H1 (cell line): ENCODE results near the gene ANKH. TPM values are rescaled to one million over a fixed set of nuclear protein-coding genes. Genes with fewer than 3 reads are reported as not detected.

Experiments used
- CTCF ChIA-PET: fragments of 300-600 bp; sonication (Branson Sonifier 250); formaldehyde crosslinking; loops from one replicate; lab custom pipeline; 2021; ENCODE audit not compliant: partially characterized antibody; lab: Charles Lee
- POLR2A ChIA-PET: fragments of 300-600 bp; sonication (Branson Sonifier 250); formaldehyde crosslinking; loops from one replicate; lab custom pipeline; 2021; ENCODE audit warnings: inconsistent platforms; ENCODE audit not compliant: partially characterized antibody; lab: Charles Lee
- DNase-seq, 2 experiments: peaks; one replicate each; pipeline versions ENCODE4 v3.0.0 to v3.0.0-alpha.2; 2010 to 2022; ENCODE audit warnings: low spot score in 2 of 2, low read depth in 1 of 2, mixed read lengths in 1 of 2
- FAIRE-seq: peaks from 2 replicates; lab custom pipeline; 2011; peaks lifted over from hg19 to GRCh38; lab: Jason Lieb, UNC
- H2AFZ ChIP-seq: 2 replicates; pipeline ENCODE4 v1.8.1; 2012; ENCODE audit warnings: low read length, inconsistent platforms
- H2AK5ac ChIP-seq: 2 replicates; pipeline ENCODE4 v1.6.1; 2013; ENCODE audit warnings: low read depth, low read length
- H2BK120ac ChIP-seq: replicated peaks from 2 replicates; pipeline ENCODE3; 2013; ENCODE audit warnings: low read depth, low read length, inconsistent platforms
- H2BK12ac ChIP-seq: 2 replicates; pipeline ENCODE4 v1.6.1; 2013; ENCODE audit warnings: low read depth, low read length
- H2BK15ac ChIP-seq: 2 replicates; pipeline ENCODE4 v1.6.1; 2013; ENCODE audit warnings: low read length
- H2BK20ac ChIP-seq: 2 replicates; pipeline ENCODE4 v1.6.1; 2013; ENCODE audit warnings: low read length
- H2BK5ac ChIP-seq: 2 replicates; pipeline ENCODE4 v1.6.1; 2013; ENCODE audit warnings: low read depth, low read length
- H3K14ac ChIP-seq: 2 replicates; pipeline ENCODE4 v1.6.1; 2013; ENCODE audit warnings: inconsistent platforms; ENCODE audit not compliant: insufficient read length
- H3K18ac ChIP-seq: 2 replicates; pipeline ENCODE4 v1.6.1; 2013; ENCODE audit warnings: low read length; ENCODE audit errors: extremely low read depth
- H3K23ac ChIP-seq: 2 replicates; pipeline ENCODE4 v1.6.1; 2013; ENCODE audit warnings: inconsistent platforms; ENCODE audit not compliant: insufficient read length
- H3K23me2 ChIP-seq: 2 replicates; pipeline ENCODE4 v1.6.1; 2013; ENCODE audit warnings: low read depth, low read length
- H3K27ac ChIP-seq: 2 replicates; pipeline ENCODE4 v1.6.1; 2011; ENCODE audit warnings: low read depth, low read length, inconsistent platforms
- H3K27me3 ChIP-seq, 4 experiments: replicated peaks in 1 of 4; 1 replicate in 1 of 4; 2 replicates in 3 of 4; pipeline versions ENCODE4 v1.6.1 to v1.8.1; 2011 to 2013; ENCODE audit warnings: low read length in 3 of 4, mild to moderate bottlenecking in 3 of 4, inconsistent platforms in 2 of 4, mixed read lengths in 2 of 4, moderate library complexity in 1 of 4; ENCODE audit not compliant: control insufficient read depth in 3 of 4, insufficient read depth in 3 of 4; ENCODE audit errors: extremely low read depth in 1 of 4
- H3K36me3 ChIP-seq, 4 experiments: 2 replicates each; pipeline versions ENCODE4 v1.6.1 to v1.8.1; 2011 to 2013; ENCODE audit warnings: mild to moderate bottlenecking in 4 of 4, low read length in 3 of 4, moderate library complexity in 2 of 4, control low read depth in 1 of 4, inconsistent platforms in 1 of 4; ENCODE audit not compliant: insufficient read depth in 4 of 4, control insufficient read depth in 2 of 4
- H3K4ac ChIP-seq: replicated peaks from 2 replicates; pipeline ENCODE3; 2013; ENCODE audit warnings: low read length, low read depth, mixed read lengths, inconsistent platforms; ENCODE audit not compliant: insufficient read length
- H3K4me1 ChIP-seq, 4 experiments: replicated peaks in 1 of 4; 1 replicate in 1 of 4; 2 replicates in 3 of 4; pipeline versions ENCODE4 v1.6.1 to v1.8.1; 2011 to 2013; ENCODE audit warnings: low read length in 3 of 4, inconsistent platforms in 2 of 4, mixed read lengths in 1 of 4; ENCODE audit not compliant: insufficient read depth in 4 of 4, control insufficient read depth in 3 of 4
- H3K4me2 ChIP-seq, 2 experiments: 2 replicates each; pipeline versions ENCODE4 v1.6.1 to v1.8.1; 2011 to 2013; ENCODE audit warnings: low read depth in 2 of 2, low read length in 2 of 2, control low read depth in 1 of 2, inconsistent platforms in 1 of 2, mild to moderate bottlenecking in 1 of 2; ENCODE audit not compliant: insufficient read depth in 1 of 2
- H3K4me3 ChIP-seq, 4 experiments: fragments of 200-600, 300-600 bp in 1 of 4; sonication (generic), shearing (Covaris generic), sonication (Bioruptor Twin) in 1 of 4; 2 replicates each; pipeline versions ENCODE4 v1.5.1 to v1.8.1; 2011 to 2016; ENCODE audit warnings: low read length in 4 of 4, low read depth in 3 of 4, control low read depth in 2 of 4, inconsistent platforms in 2 of 4, mild to moderate bottlenecking in 2 of 4, mixed read lengths in 1 of 4, moderate library complexity in 1 of 4; ENCODE audit not compliant: insufficient read depth in 2 of 4; ENCODE audit errors: extremely low read depth in 1 of 4
- H3K56ac ChIP-seq: replicated peaks from 2 replicates; pipeline ENCODE3; 2013; ENCODE audit warnings: low read depth, mild to moderate bottlenecking, mixed read lengths, low read length, inconsistent platforms; ENCODE audit not compliant: insufficient read length
- H3K79me1 ChIP-seq: 2 replicates; pipeline ENCODE4 v1.6.1; 2013; ENCODE audit warnings: low read depth, low read length, control low read depth
- H3K79me2 ChIP-seq, 2 experiments: 2 replicates each; pipeline versions ENCODE4 v1.6.1 to v1.8.1; 2012 to 2013; ENCODE audit warnings: low read length in 2 of 2, mild to moderate bottlenecking in 2 of 2, inconsistent platforms in 1 of 2; ENCODE audit not compliant: insufficient read depth in 2 of 2, control insufficient read depth in 1 of 2
- H3K9ac ChIP-seq, 4 experiments: replicated peaks in 1 of 4; 1 replicate in 1 of 4; 2 replicates in 3 of 4; pipeline versions ENCODE4 v1.6.1 to v1.8.1; 2011 to 2013; ENCODE audit warnings: low read depth in 3 of 4, low read length in 3 of 4, control low read depth in 2 of 4, mild to moderate bottlenecking in 2 of 4, moderate library complexity in 2 of 4, inconsistent platforms in 1 of 4; ENCODE audit errors: extremely low read depth in 1 of 4
- H3K9me3 ChIP-seq, 2 experiments: 2 replicates each; pipeline versions ENCODE4 v1.6.1 to v1.8.1; 2012 to 2013; ENCODE audit warnings: mild to moderate bottlenecking in 2 of 2, moderate library complexity in 2 of 2, control low read depth in 1 of 2, inconsistent platforms in 1 of 2, low read depth in 1 of 2, low read length in 1 of 2, mixed read lengths in 1 of 2; ENCODE audit not compliant: insufficient read depth in 2 of 2
- H4K20me1 ChIP-seq, 2 experiments: replicated peaks in 1 of 2; 2 replicates each; pipeline versions ENCODE3 to v1.8.1; 2011 to 2013; ENCODE audit warnings: inconsistent platforms in 2 of 2, low read length in 2 of 2, mild to moderate bottlenecking in 1 of 2; ENCODE audit not compliant: insufficient read depth in 2 of 2, control insufficient read depth in 1 of 2
- H4K5ac ChIP-seq: 2 replicates; pipeline ENCODE4 v1.6.1; 2013; ENCODE audit warnings: low read length, low read depth, mixed read lengths, inconsistent platforms; ENCODE audit not compliant: insufficient read length
- H4K8ac ChIP-seq: 2 replicates; pipeline ENCODE4 v1.8.0; 2013; ENCODE audit warnings: mild to moderate bottlenecking, moderate library complexity, low read length, inconsistent platforms; ENCODE audit not compliant: insufficient read depth; ENCODE audit errors: extremely low read depth
- H4K91ac ChIP-seq: replicated peaks from 2 replicates; pipeline ENCODE3; 2013; ENCODE audit warnings: low read length, mixed read lengths, inconsistent platforms; ENCODE audit not compliant: insufficient read length
- BCL11A ChIP-seq, 2 experiments: IDR thresholded peaks; one replicate each; pipeline ENCODE4 v1.6.1; 2011; ENCODE audit warnings: low read depth in 2 of 2, low read length in 2 of 2, mild to moderate bottlenecking in 2 of 2
- BRCA1 ChIP-seq: IDR thresholded peaks from 2 replicates; pipeline ENCODE4 v1.6.1; 2012; ENCODE audit warnings: low read depth, low read length, improper control_type of control experiment
- CEBPB ChIP-seq: IDR thresholded peaks from 2 replicates; pipeline ENCODE4 v1.6.1; 2012; ENCODE audit warnings: low read depth, low read length
- CREB1 ChIP-seq: IDR thresholded peaks from 2 replicates; pipeline ENCODE4 v1.6.1; 2012; ENCODE audit warnings: inconsistent platforms
- EGR1 ChIP-seq: IDR thresholded peaks from 2 replicates; pipeline ENCODE4 v1.6.1; 2011; ENCODE audit warnings: low read depth, low read length, borderline replicate concordance
- GABPA ChIP-seq: IDR thresholded peaks from 2 replicates; pipeline ENCODE4 v1.6.1; 2011; ENCODE audit warnings: mild to moderate bottlenecking, low read length, moderate library complexity, borderline replicate concordance; ENCODE audit not compliant: insufficient read depth
- HDAC2 ChIP-seq, 2 experiments: fragments of 300-600 bp in 1 of 2; sonication (generic) in 1 of 2; IDR thresholded peaks; 2 replicates each; pipeline ENCODE4 v1.6.1; 2011 to 2012; ENCODE audit warnings: low read depth in 2 of 2, low read length in 2 of 2, mild to moderate bottlenecking in 2 of 2, moderate library complexity in 2 of 2, borderline replicate concordance in 1 of 2, inconsistent platforms in 1 of 2
- JUN ChIP-seq: IDR thresholded peaks from 2 replicates; pipeline ENCODE4 v1.6.1; 2011; ENCODE audit warnings: low read depth, mild to moderate bottlenecking, improper control_type of control experiment, low read length
- SIN3A ChIP-seq, 2 experiments: IDR thresholded peaks in 1 of 2; conservative IDR thresholded peaks in 1 of 2; 2 replicates each; pipeline ENCODE4 v1.6.1; 2011 to 2012; ENCODE audit warnings: low read length in 2 of 2, improper control_type of control experiment in 1 of 2, low read depth in 1 of 2, mild to moderate bottlenecking in 1 of 2
- SP1 ChIP-seq: IDR thresholded peaks from 2 replicates; pipeline ENCODE4 v1.6.1; 2011; ENCODE audit warnings: low read depth, low read length
- WGBS, 2 experiments: shearing (Covaris generic) in 1 of 2; methylation state at CpG; one replicate each; pipeline versions ENCODE4 v1.1.6 to v1.1.7; 2013 to 2015; ENCODE audit warnings: low lambda C conversion rate in 2 of 2, mixed read lengths in 2 of 2, inconsistent platforms in 1 of 2, low coverage in 1 of 2, missing lambda C conversion rate in 1 of 2; ENCODE audit not compliant: insufficient replicate concordance in 2 of 2, insufficient coverage in 1 of 2, insufficient read length in 1 of 2; ENCODE audit errors: extremely low coverage in 1 of 2, missing lambda C conversion rate in 1 of 2; 5-methylcytosine and 5-hydroxymethylcytosine counted together
- polyA plus RNA-seq, 7 experiments: library from polyadenylated mRNA; depleted of rRNA in 3 of 7; stranded (reverse) in 5 of 7; unstranded in 2 of 7; fragments of >200 nt in 5 of 7; fragments of 200-250 nt in 2 of 7; gene quantifications; 1 replicate in 5 of 7; 2 replicates in 1 of 7; 4 replicates in 1 of 7; pipeline versions ENCODE4 v1.2.1 to v1.2.3, GENCODE V29; 2011 to 2013; ENCODE audit warnings: missing spikeins in 2 of 7, mixed read lengths in 2 of 7
- total RNA-seq: library from RNA; stranded (reverse); fragmentation: NEBNext Ultra II Directional; extraction: Animal tissue kit (Norgen Biotek cat#: 25700); gene quantifications from 2 replicates; pipeline ENCODE4 v1.2.1, GENCODE V29; 2021
- TF ChIP-seq, protein P1 (sequence below): IDR thresholded peaks from 2 replicates; pipeline ENCODE4 v1.6.1; 2011; ENCODE audit warnings: low read depth, mild to moderate bottlenecking, low read length; ENCODE audit not compliant: insufficient read depth
- TF ChIP-seq, protein P2 (sequence below): IDR thresholded peaks from 2 replicates; pipeline ENCODE4 v1.6.1; 2012; ENCODE audit warnings: inconsistent platforms

The ANKH gene
- total and polyA plus RNA-seq, 2 of the 8 experiments (the other 6 are each of a cell fraction or from before 2014, with no cell fraction given), result 5.3 to 13.0 TPM

GRCh38 chr5:14681236-14681752, 190.3 kb downstream of the ANKH start:
- no peak for FAIRE-seq
- no peak overlapping the region for H2AK5ac ChIP-seq
- no peak overlapping the region for H3K56ac ChIP-seq
- no peak overlapping the region for H2BK5ac ChIP-seq
- H4K20me1 ChIP-seq, result peaks cover 3 to 6% of the 10 kb centered on the region in 2 experiments
- no peak overlapping the region for H3K4me2 ChIP-seq
- H3K23ac ChIP-seq, result no peak overlapping the region
- no peak overlapping the region for H3K18ac ChIP-seq
- no peaks in the 10 kb centered on the region for H3K9me3 ChIP-seq
- no peak overlapping the region for H2BK120ac ChIP-seq
- 91% methylated on average over 10 of the region's 10 CpGs; no CpG with 5 or more reads in 1 of the 2 experiments for WGBS, 2 experiments
- no peak overlapping the region for H2AFZ ChIP-seq
- no peaks in the 10 kb centered on the region; a peak in 1 of 7 replicates for H3K4me1 ChIP-seq
- H2BK15ac ChIP-seq, result no peak overlapping the region
- no peak overlapping the region for H3K27ac ChIP-seq
- H3K9ac ChIP-seq, result no peak overlapping the region
- no peaks in the 10 kb centered on the region for H3K23me2 ChIP-seq
- no peak overlapping the region for H3K4ac ChIP-seq
- POLR2A ChIA-PET, result no interaction called here
- H2BK20ac ChIP-seq, result no peak overlapping the region
- no peaks in the 10 kb centered on the region for H3K27me3 ChIP-seq
- H3K14ac ChIP-seq, result no peak overlapping the region
- H3K79me2 ChIP-seq, result peaks cover 0 to 12% of the 10 kb centered on the region in 2 experiments; a peak in 2 of 4 replicates
- no peak overlapping the region for H4K91ac ChIP-seq
- CTCF ChIA-PET, result interaction anchor here (0.6 to 1.5 kb wide), 5 partner anchors 8 to 402 kb away, joined by 3 to 7 read pairs (median 3); no protein-coding TSS in a partner anchor
- H4K5ac ChIP-seq, result no peak overlapping the region
- H2BK12ac ChIP-seq, result no peak overlapping the region
- peaks cover 5% of the 10 kb centered on the region; the same call in 1 of the 2 replicates for H3K79me1 ChIP-seq
- no peak overlapping the region; the same call in 1 of the 2 replicates for H4K8ac ChIP-seq
- DNase-seq, result no peak
- H3K36me3 ChIP-seq, result peaks cover 0 to 14% (median 7%) of the 10 kb centered on the region in 4 experiments; a peak in 6 of 8 replicates
- no peak overlapping the region for H3K4me3 ChIP-seq
- TF ChIP-seq CREB1 (no peak), BRCA1 (no peak), EGR1 (no peak), HDAC2 (IDR thresholded peaks at IDR 0.05; ENCODE audit: borderline replicate concordance in 1 of 2, low read depth in 2 of 2, low read length in 2 of 2) (no peak), GABPA (no peak), SP1 (no peak), JUN (no peak), CEBPB (no peak), BCL11A (IDR thresholded peaks at IDR 0.05; ENCODE audit: low read depth in 2 of 2, low read length in 2 of 2) (no peak), SIN3A (conservative IDR thresholded peaks at IDR 0.05 in 1 of 2, IDR thresholded peaks at IDR 0.05 in 1 of 2; ENCODE audit: low read depth in 1 of 2, low read length in 2 of 2) (no peak)
- TF ChIP-seq, protein P1, sequence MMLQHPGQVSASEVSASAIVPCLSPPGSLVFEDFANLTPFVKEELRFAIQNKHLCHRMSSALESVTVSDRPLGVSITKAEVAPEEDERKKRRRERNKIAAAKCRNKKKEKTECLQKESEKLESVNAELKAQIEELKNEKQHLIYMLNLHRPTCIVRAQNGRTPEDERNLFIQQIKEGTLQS, result no peak
- TF ChIP-seq, protein P2, sequence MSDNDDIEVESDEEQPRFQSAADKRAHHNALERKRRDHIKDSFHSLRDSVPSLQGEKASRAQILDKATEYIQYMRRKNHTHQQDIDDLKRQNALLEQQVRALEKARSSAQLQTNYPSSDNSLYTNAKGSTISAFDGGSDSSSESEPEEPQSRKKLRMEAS, result no peak
